GM13976 (cell line): Measurements from ENCODE around the gene FDX2.

Experiments used
- DNase-seq: peaks from one replicate; pipeline ENCODE4 v3.0.0; 2012; ENCODE audit warnings: low spot score
- CTCF ChIP-seq: IDR thresholded peaks from 2 replicates; pipeline ENCODE4 v1.5.1; 2012; ENCODE audit warnings: borderline replicate concordance, mild to moderate bottlenecking; ENCODE audit not compliant: insufficient read depth; ENCODE audit errors: extremely low read depth, missing control alignments, control extremely low read depth
- in situ Hi-C: fragments of 300-500 bp; cut with MboI; formaldehyde crosslinking; loops from one replicate; pipeline ENCODE4 v1.12.0; 2022; ENCODE audit warnings: low sequenced_read_pairs, mixed read lengths, inconsistent platforms; ENCODE audit not compliant: unreplicated experiment

The FDX2 gene

GRCh38 chr19:10317857-10318462 lies 2.1 kb upstream of the FDX2 start:
- TF ChIP-seq CTCF = no peak
- DNase-seq = no peak
- in situ Hi-C loops = no loop called here

GRCh38 chr19:10317045-10317856 lies 1.4 kb upstream of the FDX2 start:
- TF ChIP-seq CTCF = no peak
- in situ Hi-C loops = no loop called here
- no peak for DNase-seq

GRCh38 chr19:10316229-10317044 lies 622 bp upstream of the FDX2 start:
- no peak for DNase-seq
- in situ Hi-C loops = no loop called here
- TF ChIP-seq CTCF = no peak

- TF ChIP-seq CTCF = no peak
- in situ Hi-C loops = no loop called here
- no peak for DNase-seq
Measured at GRCh38 chr19:10309423-10309822, 6.4 kb downstream of the FDX2 start, which contains the start of gene ZGLP1. Gene ZGLP1, minus strand, starts transcription at chr19:10309815.

- in situ Hi-C loops = no loop called here
- TF ChIP-seq CTCF = no peak
- no peak for DNase-seq
Measured at GRCh38 chr19:10306327-10306726, 9.5 kb downstream of the FDX2 start.

GRCh38 chr19:10305139-10305806 lies 10.5 kb downstream of the FDX2 start:
- TF ChIP-seq CTCF = no peak
- in situ Hi-C loops = no loop called here
- DNase-seq = no peak
